ENCODE measurements around the gene SCN1A. TPM values are rescaled to one million over a fixed set of nuclear protein-coding genes. Genes with fewer than 3 reads are reported as not detected.

SCN1A gene
- polyA plus RNA-seq, 1 donor, result 0.13 TPM

GRCh38 chr2:165970663-165971062 is 157.2 kb downstream of the SCN1A start:
- peak; percentile 12 for DNase-seq

- no peak for DNase-seq
These were observed 158.6 kb downstream of the SCN1A start for GRCh38 chr2:165969227-165969626.

- no peak for DNase-seq
These were observed 160.1 kb downstream of the SCN1A start for GRCh38 chr2:165967746-165968145.

GRCh38 chr2:165961818-165962217 is 166.0 kb downstream of the SCN1A start:
- no peak for DNase-seq

DNA sequence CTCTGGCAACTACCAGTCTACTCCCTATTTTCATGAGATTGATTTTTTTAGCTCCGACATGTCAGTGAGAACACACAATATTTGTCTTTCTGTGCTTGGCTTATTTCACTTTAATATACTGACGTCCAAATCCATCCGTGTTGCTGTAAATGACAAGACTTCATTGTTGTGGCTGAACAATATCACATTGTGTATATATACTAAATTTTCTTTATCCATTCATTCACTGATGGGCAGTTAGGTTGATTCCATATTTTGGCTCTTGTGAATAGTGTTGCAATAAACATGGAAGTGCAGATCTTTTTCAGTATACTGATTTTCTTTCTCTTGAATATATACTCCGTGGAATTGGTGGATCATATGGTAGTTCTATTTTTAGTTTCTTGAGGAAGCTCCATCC is 168.4 kb downstream of the SCN1A start:
- no peak for DNase-seq

- DNase-seq, result no peak
These were observed 169.4 kb downstream of the SCN1A start for GRCh38 chr2:165958313-165958960.

- DNase-seq, result no peak
These were observed 170.7 kb downstream of the SCN1A start for GRCh38 chr2:165957030-165957675.

DNA sequence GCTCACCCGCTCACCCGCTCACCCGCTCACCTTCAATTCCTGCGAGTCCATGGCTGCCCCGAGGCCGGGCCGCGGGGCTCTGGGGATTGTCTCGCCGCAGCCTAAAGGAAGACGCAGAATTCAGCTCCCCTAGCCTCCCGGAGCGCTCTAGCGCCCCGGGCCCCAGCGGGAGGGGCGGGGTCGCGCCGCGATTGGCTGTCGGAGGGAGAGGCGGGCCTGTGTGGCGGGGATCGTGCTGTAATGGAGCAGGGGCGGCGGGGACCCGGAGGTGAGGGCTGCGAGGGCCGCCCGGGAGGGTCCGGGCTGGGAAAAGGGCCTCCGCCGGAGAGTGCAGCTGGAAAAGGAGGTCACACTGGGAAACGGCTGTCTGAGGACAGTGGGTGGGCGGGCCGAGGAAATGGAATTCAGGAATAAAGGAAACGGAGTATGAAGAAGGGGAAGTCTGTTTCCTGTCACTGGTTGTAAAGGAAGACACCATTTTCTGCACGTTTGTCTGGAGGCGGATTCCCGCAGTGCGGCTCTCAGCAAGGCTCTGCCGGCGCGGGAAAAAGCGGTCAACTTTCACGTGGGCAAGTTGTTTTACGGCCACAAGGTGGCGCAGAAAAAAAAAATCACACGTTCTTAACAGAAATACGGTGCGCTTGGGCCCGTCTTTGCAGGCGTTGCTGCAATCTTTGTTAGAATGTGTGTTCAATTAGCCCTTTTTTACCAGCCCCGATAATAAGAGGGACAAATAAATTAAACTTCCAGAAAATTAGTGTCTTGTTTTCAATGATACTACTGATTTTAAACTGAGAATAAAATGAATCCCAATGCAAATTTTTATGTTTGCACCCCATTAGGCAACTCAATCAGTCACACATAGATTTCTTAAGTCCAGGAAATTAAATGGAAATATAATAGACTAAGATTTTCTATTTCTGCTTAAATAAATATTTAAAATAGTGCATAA is 173.9 kb downstream of the SCN1A start, which contains the start of gene TTC21B:
Gene TTC21B (minus strand): TSS at position 122 of the 952 bp plus-strand sequence. CDS start 71 bp downstream, at position 51.
- DNase-seq, result peak; percentile 93

DNA sequence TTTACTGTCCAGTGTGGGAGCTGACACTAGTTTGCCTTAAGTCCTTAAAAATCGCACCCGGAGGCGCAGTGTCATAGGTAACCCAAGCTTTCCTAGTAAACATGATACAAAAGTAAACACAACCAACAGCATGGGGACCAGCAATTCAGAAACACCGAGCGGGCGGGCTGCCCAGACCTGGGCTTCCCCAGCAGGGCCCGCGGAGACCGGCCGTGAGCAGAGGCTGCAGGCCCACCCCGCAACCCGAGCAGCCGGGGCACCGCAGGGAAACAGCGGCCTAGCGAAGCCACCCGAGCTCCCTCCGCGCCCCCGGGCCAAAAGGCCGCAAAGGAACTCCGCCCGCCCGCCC is 174.5 kb downstream of the SCN1A start:
- DNase-seq, result no peak

- peak; percentile 14 for DNase-seq
These were observed 175.0 kb downstream of the SCN1A start for GRCh38 chr2:165952741-165953211.

- no peak for DNase-seq
These were observed 175.7 kb downstream of the SCN1A start for GRCh38 chr2:165952085-165952484.

DNA sequence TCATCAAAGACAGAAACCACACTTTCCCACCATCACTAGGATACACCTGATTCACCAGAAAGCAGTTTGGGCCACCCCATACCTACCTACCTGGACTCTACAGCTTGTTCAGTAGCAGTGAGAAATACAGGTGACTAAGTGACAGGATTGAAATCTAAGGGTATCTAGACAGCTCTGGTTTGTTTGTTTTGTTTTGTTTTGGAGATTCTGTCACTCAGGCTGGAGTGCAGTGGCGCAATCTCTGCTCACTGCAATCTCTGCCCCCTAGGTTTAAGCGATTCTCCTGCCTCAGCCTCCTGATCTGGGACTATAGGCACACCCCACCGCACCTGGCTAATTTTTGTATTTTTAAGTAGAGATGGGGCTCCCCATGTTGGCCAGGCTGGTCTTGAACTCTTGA is 177.4 kb downstream of the SCN1A start:
- no peak for DNase-seq

- DNase-seq, result no peak
These were observed 186.0 kb downstream of the SCN1A start for GRCh38 chr2:165941827-165942226.

DNA sequence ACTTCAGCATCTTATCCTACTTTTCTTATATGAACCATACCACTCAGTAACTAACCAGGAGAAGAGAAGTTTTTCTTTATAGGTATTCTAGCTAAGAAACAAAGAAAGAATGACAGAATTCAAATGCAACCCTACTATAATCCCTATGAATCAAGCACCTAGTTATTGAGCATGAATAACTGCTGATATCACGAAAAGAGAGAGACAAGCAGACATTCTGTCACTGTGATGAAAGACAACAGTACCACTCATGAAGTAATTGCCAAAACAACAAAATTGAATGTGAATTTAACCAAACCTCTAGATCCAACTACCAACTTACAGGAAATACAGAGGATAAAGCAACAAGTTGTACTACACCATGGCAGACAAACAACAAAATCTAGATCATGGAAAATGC is 189.6 kb downstream of the SCN1A start:
- DNase-seq, result no peak

Other genes starting within 250 kb of the SCN1A start
- gene TTC21B, start 174.2 kb downstream of the SCN1A start, polyA plus RNA-seq (ENCODE audit: insufficient read length), result 40.4 TPM
- 2.2 TPM for gene SCN9A, start 247.9 kb upstream of the SCN1A start, polyA plus RNA-seq (ENCODE audit: insufficient read length)